T follicular helper cell (primary cell): Measurements from ENCODE around the gene TREM1.
"Not testable (repeated sequence)": the region's sequence is repeated elsewhere in the genome, so short reads cannot be mapped to it uniquely, and the experiment has no call there.

ENCODE experiments used
- DNase-seq: peaks from one replicate; pipeline ENCODE4 v3.0.0-alpha.2; 2020; ENCODE audit warnings: low read depth

Gene TREM1

DNA sequence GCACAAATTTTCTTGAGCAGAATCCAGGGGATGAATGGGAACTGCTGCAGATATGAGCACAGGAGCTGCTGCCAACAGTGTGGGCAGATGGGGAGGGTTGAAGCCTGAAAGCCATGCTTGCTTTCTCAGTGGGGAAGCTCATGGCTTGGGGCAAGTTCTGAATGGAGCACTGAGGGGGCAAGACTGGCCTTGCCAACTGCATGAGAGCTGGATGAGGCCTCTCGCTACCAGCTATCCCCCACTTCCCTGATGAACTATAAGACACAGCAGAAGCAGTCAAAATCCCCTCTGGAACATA lies 28.3 kb downstream of the TREM1 start:
- no peak for DNase-seq

DNA sequence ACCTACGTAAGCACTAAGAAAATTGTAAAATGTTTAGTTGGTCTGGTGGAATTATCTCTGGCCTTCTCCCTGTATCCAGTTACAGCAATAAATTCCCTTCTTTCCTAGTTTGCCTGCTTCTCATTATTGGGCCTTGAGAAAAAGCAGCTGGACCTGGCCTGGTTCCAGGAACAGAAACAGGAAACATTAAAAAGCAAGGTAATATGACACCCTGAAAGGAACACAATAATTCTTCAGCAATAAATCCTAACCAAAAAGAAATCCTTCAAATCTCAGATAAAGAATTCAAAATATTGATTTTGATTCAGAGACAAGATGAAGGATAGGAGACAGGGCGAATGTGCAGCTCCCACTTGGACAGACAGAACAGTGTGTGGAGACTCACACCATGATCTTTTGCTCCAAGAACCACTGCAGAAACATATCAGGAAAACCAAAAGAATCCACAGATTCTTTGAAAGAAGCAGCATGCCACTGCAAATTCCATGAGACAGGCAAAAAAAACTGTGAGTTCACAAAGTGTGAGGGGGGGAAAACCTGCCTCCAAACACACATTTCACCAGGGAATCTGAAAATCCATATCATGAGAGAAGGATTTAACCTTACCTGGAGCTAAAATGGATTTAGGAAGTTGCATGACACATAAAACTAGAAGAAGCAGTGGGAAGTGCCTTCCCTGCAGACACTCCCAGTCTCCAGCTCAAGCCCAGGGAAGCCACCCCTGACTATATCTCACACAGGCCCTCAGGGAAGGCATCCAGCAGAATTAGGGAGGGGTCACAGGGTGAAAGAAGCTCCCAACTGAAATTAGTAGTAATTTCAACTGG lies 28.9 kb downstream of the TREM1 start:
- DNase-seq: no peak

DNA sequence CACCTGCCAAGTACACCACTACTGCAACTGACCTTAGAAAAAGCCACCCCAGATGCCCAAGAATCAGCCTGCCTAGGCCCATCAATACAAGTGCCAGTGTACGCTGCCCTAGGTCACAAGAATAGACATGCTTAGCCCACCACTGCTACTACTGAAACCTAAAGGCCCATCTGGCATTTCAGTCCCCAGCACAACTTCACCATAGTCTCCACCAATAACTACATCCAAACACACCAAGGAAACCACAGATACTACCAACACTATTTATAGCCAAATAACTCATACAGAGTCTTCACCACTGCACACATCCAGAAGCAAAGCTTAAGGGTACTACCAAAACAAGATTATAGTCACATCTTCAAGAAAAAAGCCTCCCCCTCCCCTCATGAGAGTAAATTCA lies 30.1 kb downstream of the TREM1 start:
- DNase-seq: no peak

- DNase-seq: no peak
These were observed 30.7 kb downstream of the TREM1 start for GRCh38 chr6:41255638-41256246.

DNA sequence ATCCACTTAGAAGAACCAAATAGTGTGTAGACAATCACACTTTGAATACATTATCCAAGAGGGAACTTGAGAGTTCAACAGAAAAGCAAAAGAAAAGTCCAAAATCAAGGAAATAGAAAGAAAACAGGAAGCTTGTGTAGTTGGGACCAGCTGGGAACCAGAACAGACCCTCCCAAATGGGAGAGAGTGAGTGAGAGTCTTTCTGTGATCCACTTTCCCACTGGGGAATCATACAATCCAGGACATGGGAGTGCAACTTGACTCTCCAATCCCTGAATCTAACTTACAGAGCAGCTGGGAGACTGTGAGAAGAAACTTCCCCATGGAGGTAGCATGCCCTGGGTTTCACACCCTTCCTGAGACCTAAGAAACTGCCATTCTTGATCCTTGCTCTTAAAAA lies 31.4 kb downstream of the TREM1 start:
- DNase-seq: no peak

DNA sequence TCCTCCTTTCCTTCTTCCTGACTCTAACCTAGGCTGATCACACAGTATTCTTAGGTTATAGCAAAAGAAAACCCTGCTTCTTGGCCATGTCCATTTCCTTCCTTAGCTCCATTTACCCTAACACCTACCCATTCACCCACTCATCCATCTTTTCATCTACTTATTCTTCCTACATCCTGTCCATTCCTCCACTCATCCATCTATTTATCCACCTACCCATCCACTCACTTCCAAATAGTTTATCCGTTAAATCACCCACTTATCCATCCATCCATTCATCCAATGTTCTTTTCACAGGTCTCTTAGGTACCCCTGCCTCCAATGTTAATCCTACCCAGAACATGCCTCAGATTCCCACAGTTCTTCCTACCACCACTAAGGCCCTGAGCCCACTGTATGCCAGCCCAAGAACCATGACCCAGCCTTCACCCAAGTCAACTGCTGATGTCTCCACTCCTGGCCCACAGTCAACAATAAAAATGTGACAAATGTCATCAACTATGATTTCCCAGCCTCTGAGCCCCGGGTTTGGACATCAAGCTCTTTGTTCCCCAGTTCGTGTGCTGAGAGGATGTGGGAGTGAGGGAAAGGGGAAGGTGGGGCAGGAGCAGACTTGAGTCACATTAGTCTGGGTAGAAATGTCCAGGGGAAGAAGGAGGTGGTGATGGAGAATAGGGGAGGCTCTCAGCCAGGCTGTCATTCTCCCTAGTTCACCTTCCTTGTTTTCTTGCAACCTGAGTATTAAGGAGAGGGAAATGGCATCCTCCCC lies 33.9 kb downstream of the TREM1 start:
- DNase-seq: no peak

GRCh38 chr6:41247882-41248705 lies 38.4 kb downstream of the TREM1 start:
- no peak for DNase-seq

- no peak for DNase-seq
These were observed 39.1 kb downstream of the TREM1 start for GRCh38 chr6:41247288-41247865.

- DNase-seq: not testable (repeated sequence)
These were observed 40.0 kb downstream of the TREM1 start for GRCh38 chr6:41246529-41246928.

- DNase-seq: no peak
These were observed 46.9 kb downstream of the TREM1 start for GRCh38 chr6:41239467-41240159.

DNA sequence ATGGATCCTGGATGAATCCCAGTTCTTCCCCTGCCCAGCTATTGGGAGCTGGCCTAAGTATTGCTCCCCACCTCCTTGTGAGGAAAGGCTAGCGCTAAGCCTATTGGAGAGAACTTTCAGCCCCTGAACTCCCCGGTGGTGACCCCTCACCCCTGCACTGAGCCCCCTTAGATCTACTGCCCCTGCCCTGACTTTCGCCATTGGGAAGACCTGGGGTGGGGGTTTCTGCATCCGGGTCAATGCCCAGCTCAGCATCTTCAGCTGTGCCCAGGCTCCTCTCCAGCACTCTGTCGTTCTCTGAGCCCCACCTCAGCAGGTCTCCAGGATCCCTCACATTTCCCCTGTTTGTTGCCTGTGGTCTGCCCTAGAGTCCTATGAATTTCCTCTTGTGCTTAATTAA lies 49.4 kb downstream of the TREM1 start:
- DNase-seq: no peak

DNA sequence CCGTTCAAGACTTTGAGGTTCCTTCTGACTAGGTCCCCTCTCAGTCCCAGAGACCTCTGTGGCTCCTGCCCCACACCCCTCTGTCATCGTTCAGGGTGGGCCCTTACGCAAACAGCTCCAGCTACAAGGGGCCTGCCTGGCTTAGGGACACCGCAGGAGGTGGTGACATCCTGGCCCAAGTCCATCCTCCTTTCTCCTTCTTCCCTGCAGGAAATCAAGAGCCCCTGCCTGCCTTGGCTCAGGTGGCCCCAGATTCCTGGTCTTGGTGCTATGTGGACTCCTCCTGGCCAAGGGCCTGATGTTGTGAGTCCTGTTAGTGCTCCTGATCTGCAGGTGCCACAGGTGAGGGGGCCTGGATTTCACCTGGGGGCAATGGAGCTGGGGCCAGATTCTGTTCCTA lies 50.2 kb downstream of the TREM1 start:
- DNase-seq: no peak

- DNase-seq: no peak
These were observed 53.8 kb downstream of the TREM1 start for GRCh38 chr6:41232667-41233066.

DNA sequence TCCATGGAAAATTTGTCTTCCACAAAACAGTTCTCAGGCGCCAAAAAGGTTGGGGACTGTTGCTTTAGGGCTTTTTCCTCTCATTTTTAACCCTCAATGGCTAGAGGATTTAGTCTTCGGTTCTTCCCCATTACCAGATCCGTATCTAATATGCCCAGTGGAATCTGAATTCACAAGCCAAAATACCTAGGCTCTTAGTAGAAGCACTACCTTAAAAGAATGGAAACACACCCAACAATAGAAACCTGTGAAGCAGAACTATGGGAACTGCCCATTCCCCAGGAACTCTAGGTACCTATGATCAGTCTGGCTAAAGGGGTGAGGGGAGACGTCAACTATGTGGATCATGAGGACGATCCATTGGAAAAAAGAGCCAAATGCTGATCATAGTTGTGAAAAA lies 55.2 kb downstream of the TREM1 start:
- no peak for DNase-seq

- no peak for DNase-seq
These were observed 56.8 kb downstream of the TREM1 start for GRCh38 chr6:41229721-41230120.

GRCh38 chr6:41228616-41229015 lies 57.9 kb downstream of the TREM1 start:
- DNase-seq: no peak

DNA sequence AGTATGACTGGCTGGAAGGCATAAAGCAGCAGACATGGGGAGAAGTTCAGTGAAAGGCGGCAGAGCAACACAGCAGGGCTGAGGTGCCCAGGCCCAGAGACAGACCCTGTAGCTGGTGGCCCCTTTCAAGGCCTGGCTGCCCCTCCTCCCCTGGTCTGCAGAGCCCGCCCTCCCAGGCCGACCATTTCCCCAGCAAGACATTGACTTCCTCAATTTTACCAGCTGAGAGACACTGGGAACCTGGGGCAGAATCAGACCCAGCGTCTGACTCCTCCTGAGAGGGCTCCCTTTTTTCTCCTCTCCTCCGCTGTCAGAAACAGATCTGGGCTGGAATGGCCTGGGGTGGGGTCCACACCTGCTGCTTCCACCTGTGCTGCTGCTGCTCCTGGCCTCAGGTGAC lies 58.4 kb downstream of the TREM1 start, which contains the start of gene TREML4:
TREML4 (plus strand) TSS at position 254 of the 400 bp plus-strand sequence; CDS start at position 333, 79 bp downstream.
- DNase-seq: no peak

DNA sequence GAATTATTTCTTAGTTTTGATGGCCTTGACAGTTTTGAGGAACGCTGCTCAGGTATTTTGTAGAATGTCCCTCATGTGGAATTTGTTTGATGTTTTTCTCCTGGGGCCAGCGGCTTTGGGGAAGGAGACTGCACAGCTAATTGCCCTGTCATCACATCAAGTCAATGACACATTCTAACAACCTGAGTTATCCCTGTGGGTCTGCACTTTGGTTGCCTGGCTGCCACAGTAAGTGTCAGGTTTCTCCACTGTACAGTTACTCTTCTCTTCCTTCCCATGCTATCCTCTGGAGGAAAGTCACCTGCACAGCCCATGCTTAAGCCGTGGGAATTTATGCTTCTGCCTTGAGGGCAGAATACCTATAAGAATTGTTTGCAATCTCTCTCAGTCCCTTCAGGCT lies 59.7 kb downstream of the TREM1 start:
- DNase-seq: no peak

- no peak for DNase-seq
These were observed 61.7 kb downstream of the TREM1 start for GRCh38 chr6:41224800-41225199.
